ENCODE measurements around the gene B4GALT4. TPM values are rescaled to one million over a fixed set of nuclear protein-coding genes. Genes with fewer than 3 reads are reported as not detected.

The B4GALT4 gene
- total RNA-seq (2012; rRNA removed) = 30.3 and 30.6 TPM in 2 replicates
- 23.0 and 27.0 TPM in 2 replicates for polyA plus RNA-seq (2012; rRNA removed)
- polyA plus RNA-seq (2012; cell fraction: cytosol; rRNA removed) = 7.5 and 10.5 TPM in 2 replicates
- polyA plus RNA-seq (2012; cell fraction: nucleus; rRNA removed; ENCODE audit: low replicate concordance) = 5.1 and 22.2 TPM in 2 replicates
- percentile 91 among the genes with signal in this experiment for Bru-seq, nascent RNA
- BruChase-seq, experiment 1, labeled RNA remaining after a 6-hour chase = percentile 89 among the genes with signal in this experiment
- BruChase-seq, experiment 2, labeled RNA remaining after a 2-hour chase = percentile 79 among the genes with signal in this experiment
- long read RNA-seq, transcript B4GALT4-201 (9 exons, 2,385 nt) = minor isoform, 10 of 133 reads
- long read RNA-seq, transcript B4GALT4-216 (8 exons, 2,494 nt) = minor isoform, 7 of 133 reads
- long read RNA-seq, transcript B4GALT4-202 (8 exons, 2,459 nt) = major isoform, 67 of 133 reads
- long read RNA-seq, partial matches to known transcripts = 10 of 133 reads
- long read RNA-seq, other reads (novel, unspliced or antisense) = 39 of 133 reads

GRCh38 chr3:119240591-119241434 lies at the start of gene B4GALT4:
B4GALT4 (minus strand) TSS chr3:119240878; CDS start chr3:119230099, 10,779 bp downstream.
- Histone ChIP-seq H2BK15ac (ENCODE audit: low read depth, low read length) (no peak within 1 kb of the TSS; the same call in 2 of the 3 replicates), H3K9ac (ENCODE audit: low read depth, low read length) (peak within 1 kb of the TSS; percentile 95), H2BK5ac (ENCODE audit: low read depth, low read length, poor library complexity, severe bottlenecking) (peak within 1 kb of the TSS; percentile 72), H3K4me2 (ENCODE audit: low read depth, low read length) (peak within 1 kb of the TSS; percentile 100), H3K9me1 (ENCODE audit: insufficient read depth, low read length) (peaks cover 3% of the 10 kb centered on the region), H3K56ac (ENCODE audit: extremely low read depth, insufficient read depth, low read length) (peak within 1 kb of the TSS; percentile 67), H3K27ac (ENCODE audit: insufficient read depth, low read length) (peak within 1 kb of the TSS; percentile 84), H2BK120ac (ENCODE audit: low read depth, low read length) (peak within 1 kb of the TSS; percentile 48), H2AFZ (replicated peaks; ENCODE audit: low read length, poor library complexity) (peak within 1 kb of the TSS; percentile 89), H4K20me1 (ENCODE audit: insufficient read depth, low read length) (peaks cover 6% of the 10 kb centered on the region; the same call in 1 of the 2 replicates), H3K79me1 (ENCODE audit: low read depth in 1 of 2, low read length in 2 of 2) (peaks cover 8 to 24% of the 10 kb centered on the region in 2 experiments), H3K36me3 (ENCODE audit: control insufficient read depth, insufficient read depth, low read length) (peaks cover 3% of the 10 kb centered on the region; the same call in 1 of the 2 replicates), H2AK5ac (ENCODE audit: low read depth, low read length) (peak within 1 kb of the TSS; percentile 71; the same call in 1 of the 2 replicates), H4K8ac (ENCODE audit: low read depth in 2 of 2, low read length in 2 of 2) (peak within 1 kb of the TSS; percentile 75 to 76), H3K14ac (replicated peaks; ENCODE audit: low read depth, low read length) (peak within 1 kb of the TSS; percentile 64), H4K91ac (ENCODE audit: insufficient read depth, low read depth, low read length) (peak within 1 kb of the TSS; percentile 69), H3K9me3 (ENCODE audit: control insufficient read depth, insufficient read depth, low read length) (no peaks in the 10 kb centered on the region), H4K5ac (ENCODE audit: low read depth, low read length) (peak within 1 kb of the TSS; percentile 89; the same call in 1 of the 2 replicates), H3K4me3 (ENCODE audit: insufficient read depth, low read depth, low read length) (peak within 1 kb of the TSS; percentile 82), H3K27me3 (ENCODE audit: control insufficient read depth, insufficient read depth, low read length) (no peaks in the 10 kb centered on the region), H3K4me1 (ENCODE audit: control insufficient read depth, insufficient read depth, low read length) (peaks cover 2% of the 10 kb centered on the region; the same call in 1 of the 2 replicates), H3K4ac (ENCODE audit: low read depth, low read length) (peak within 1 kb of the TSS; percentile 77), H3K18ac (ENCODE audit: low read depth, low read length) (peak within 1 kb of the TSS; percentile 31; the same call in 1 of the 2 replicates), H2AK9ac (replicated peaks; ENCODE audit: low read depth, low read length, poor library complexity) (peak within 1 kb of the TSS; percentile 56), H3K23ac (ENCODE audit: low read depth, low read length) (peak within 1 kb of the TSS; percentile 65), H2BK20ac (ENCODE audit: low read depth, low read length) (no peak within 1 kb of the TSS)
- DNase-seq = peak; percentile 84
- POLR2A ChIA-PET (ENCODE audit: unreplicated experiment) = interaction anchor here (0.5 to 0.6 kb wide), 3 partner anchors 17 to 99 kb away, joined by 3 to 10 read pairs (median 4); no protein-coding TSS in a partner anchor
- CTCF ChIA-PET = interaction anchor here (0.5 to 2.0 kb wide), 21 partner anchors 11 to 363 kb away, joined by 3 to 17 read pairs (median 4); partner anchors contain the start of gene TEX55
- BruUV-seq (replicated peaks) = no TSS peak
- in situ Hi-C loops (cut with MboI; ENCODE audit: low sequenced_read_pairs) (loop anchor here (5.0 kb wide), 1 partner anchor 94 kb away; the partner anchor contains the start of gene TEX55), intact Hi-C loops (cut with micrococcal nuclease) (loop anchor here (1.0 to 10.0 kb wide), 5 partner anchors 92 to 357 kb away; partner anchors contain the start of gene IGSF11), dilution Hi-C loops (cut with HindIII; ENCODE audit: low sequenced_read_pairs, unreplicated experiment) (no loop called here)
- 0% methylated on average over 26 of the region's 70 CpGs; no CpG with 5 or more reads in 1 of the 2 experiments for WGBS, 2 experiments (ENCODE audit: extremely low coverage in 2 of 2, insufficient read length in 1 of 2)
- peak; percentile 96 for ATAC-seq (ENCODE audit: low read depth)
- TF ChIP-seq NFE2L2 (IDR thresholded peaks at IDR 0.05; ENCODE audit: low read depth, low read length) (no peak), ELK1 (IDR thresholded peaks at IDR 0.05; ENCODE audit: borderline replicate concordance, low read depth, low read length) (no peak), CTCF (conservative IDR thresholded peaks at IDR 0.05; ENCODE audit: low read depth, low read length) (no peak), POLR2A (IDR thresholded peaks at IDR 0.05; ENCODE audit: low read depth, low read length) (peak; percentile 95), RCOR1 (IDR thresholded peaks at IDR 0.05; ENCODE audit: insufficient replicate concordance, low read length) (no peak), RAD21 (IDR thresholded peaks at IDR 0.05; ENCODE audit: low read length) (no peak), USF2 (IDR thresholded peaks at IDR 0.05; ENCODE audit: low read depth, low read length) (no peak), MAFK (IDR thresholded peaks at IDR 0.05; ENCODE audit: low read depth, low read length) (no peak), FOS (IDR thresholded peaks at IDR 0.05; ENCODE audit: low read depth, low read length) (no peak), MXI1 (IDR thresholded peaks at IDR 0.05; ENCODE audit: borderline replicate concordance, low read depth, low read length) (peak; percentile 78)
